ENCODE results near the gene CHST6.
"Not testable (repeated sequence)": the region's sequence is repeated elsewhere in the genome, so short reads cannot be mapped to it uniquely, and the experiment has no call there.

The CHST6 gene

DNA sequence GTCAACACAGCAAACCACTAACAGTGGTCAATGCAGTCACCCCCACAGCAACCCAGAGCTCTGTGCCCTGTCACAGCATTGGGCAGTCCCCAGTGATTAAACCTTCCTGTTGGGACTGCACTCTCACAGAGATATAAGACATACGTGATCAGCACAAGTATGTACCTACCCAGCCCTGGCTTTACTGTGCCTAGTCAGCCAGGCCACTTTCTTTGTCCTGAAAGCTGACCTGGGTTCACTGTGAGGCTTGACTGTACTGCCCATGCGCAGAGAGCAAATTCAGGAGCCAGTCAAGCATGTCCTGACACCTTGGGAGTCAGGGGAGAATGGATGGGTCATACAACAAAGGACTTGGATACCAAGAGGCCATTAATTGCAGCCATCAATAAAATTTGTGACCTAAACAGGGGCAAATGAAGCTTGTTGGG, 19.8 kb downstream of the CHST6 start:
- peaks cover 5% of the 10 kb centered on the region for H3K27me3 Mint-ChIP-seq
- H3K4me1 Mint-ChIP-seq: peaks cover 4% of the 10 kb centered on the region
- H3K4me3 Mint-ChIP-seq: no peak overlapping the region
- no peaks in the 10 kb centered on the region for H3K9me3 Mint-ChIP-seq
- H3K36me3 Mint-ChIP-seq: no peaks in the 10 kb centered on the region
- DNase-seq (ENCODE audit: low spot score in 2 of 2) (no peak), ATAC-seq (ENCODE audit: low read depth) (no peak)
- no peak overlapping the region for H3K27ac Mint-ChIP-seq

DNA sequence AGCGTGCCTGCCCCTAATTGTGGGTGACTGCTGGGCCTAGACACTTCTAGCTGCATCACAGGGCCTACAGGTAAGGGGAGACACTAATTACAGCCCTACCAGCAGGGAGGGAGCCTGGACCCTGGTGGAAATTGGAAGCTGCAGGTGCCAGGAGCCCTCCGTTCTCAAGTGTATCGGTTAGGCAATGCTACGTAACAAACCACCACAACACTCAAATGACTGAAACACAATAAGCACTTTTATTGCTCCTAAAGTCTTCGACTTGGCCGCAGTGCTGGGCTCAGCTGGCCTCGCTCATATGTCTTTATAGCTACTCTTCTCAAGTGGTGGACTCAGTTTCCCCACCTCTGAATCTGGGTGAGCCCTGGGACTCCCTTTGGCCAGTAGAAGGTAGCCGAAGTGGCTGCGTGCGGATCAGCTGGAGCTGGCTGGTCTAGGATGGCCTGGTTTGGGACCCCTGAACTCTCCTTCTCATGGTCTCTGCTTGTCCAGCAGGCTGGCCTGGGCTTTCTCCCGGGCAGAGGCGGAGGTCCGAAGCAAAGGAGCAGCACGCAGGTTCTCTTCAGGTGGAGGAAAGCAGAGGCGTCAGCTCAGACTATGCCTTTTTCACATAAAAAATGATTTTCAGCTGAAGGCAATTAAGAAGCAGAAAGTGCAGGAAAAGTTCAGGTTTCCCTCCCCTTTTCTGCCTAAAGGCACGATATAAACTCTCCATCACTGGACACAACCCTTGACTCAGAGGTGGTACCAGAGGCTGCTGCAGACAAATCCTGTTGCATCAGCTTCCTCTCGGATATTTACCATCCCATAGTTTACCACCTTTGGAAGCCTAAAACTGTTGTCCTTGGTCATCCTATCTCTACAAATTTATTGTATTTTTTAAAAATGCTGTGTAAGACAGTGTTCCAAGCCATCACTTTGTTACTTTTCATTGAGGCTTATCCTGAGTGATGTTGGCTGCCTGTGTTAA, 22.0 kb downstream of the CHST6 start:
- peaks cover 4% of the 10 kb centered on the region for H3K4me1 Mint-ChIP-seq
- H3K9me3 Mint-ChIP-seq: no peaks in the 10 kb centered on the region
- H3K27me3 Mint-ChIP-seq: peaks cover 5% of the 10 kb centered on the region
- no peak overlapping the region for H3K27ac Mint-ChIP-seq
- no peak overlapping the region for H3K4me3 Mint-ChIP-seq
- H3K36me3 Mint-ChIP-seq: no peaks in the 10 kb centered on the region
- DNase-seq (ENCODE audit: low spot score in 2 of 2): no peak
- ATAC-seq (ENCODE audit: low read depth): no peak

DNA sequence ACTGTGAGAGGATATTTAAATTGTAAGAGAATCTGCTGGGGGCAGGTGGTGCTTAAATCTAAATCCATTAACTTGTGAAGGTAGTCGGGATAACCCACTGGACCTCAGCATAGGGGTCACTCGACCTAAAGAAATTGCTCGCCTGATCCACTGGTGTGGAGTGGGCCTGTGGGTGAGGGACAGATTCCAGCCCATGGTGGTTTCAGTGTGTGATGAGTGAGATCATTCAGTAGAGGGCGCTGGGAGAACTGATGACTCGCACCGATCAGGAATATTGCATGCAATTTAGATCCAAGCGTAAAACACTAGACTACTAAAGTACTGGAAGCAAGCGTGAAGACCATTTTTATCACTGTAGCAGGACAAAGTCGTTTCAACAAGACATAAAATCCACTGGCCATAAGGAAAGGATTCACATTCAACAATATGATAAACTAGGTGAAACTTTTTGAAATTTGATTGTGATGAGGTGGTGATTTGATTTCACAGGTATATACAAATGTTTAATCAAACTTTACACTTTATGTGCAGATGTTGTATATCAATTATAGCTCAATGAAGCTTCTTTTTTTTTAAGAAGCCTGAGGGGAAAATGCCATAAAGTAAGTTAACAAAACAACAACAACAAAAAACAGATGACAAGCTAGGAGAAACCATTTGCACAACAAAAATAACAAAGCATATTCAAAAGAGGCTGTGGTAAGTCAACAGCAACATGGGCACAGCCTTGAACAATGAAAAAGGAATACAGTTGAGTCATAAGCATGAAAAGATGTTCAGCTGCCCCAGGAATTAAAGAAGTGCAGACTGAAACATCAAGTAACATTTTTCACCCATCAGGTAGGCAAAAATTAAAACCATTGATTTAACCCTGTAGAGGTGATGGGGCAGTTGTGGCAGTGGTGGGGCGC, 23.3 kb downstream of the CHST6 start:
- no peak overlapping the region for H3K27ac Mint-ChIP-seq
- no peaks in the 10 kb centered on the region for H3K9me3 Mint-ChIP-seq
- no peak overlapping the region for H3K4me3 Mint-ChIP-seq
- H3K36me3 Mint-ChIP-seq: no peaks in the 10 kb centered on the region
- ATAC-seq (ENCODE audit: low read depth): peak; percentile 81
- H3K27me3 Mint-ChIP-seq: peaks cover 4% of the 10 kb centered on the region
- DNase-seq (ENCODE audit: low spot score in 2 of 2): peak in 1 of 2 donors; percentile 31
- H3K4me1 Mint-ChIP-seq: peaks cover 4% of the 10 kb centered on the region

DNA sequence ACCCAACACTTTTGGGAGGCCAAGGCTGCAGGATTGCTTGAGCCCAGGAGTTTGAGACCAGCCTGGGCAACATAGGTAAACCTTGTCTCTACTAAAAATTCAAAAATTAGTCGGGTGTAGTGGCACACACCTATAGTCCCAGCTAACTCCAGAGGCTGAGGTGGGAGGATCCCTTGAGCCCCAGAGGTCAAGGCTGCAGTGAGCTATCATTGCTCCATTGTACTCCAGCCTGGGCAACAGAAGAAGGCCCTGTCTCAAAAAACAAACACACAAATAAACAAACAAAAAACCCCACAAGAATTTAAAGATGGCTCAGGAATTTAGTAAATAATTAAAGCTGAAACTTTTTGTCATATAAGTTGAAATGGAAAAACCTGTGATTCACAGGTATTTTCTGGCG, 28.5 kb downstream of the CHST6 start:
- no peak overlapping the region for H3K4me3 Mint-ChIP-seq
- H3K36me3 Mint-ChIP-seq: no peaks in the 10 kb centered on the region
- no peak for DNase-seq (ENCODE audit: low spot score in 2 of 2)
- H3K27me3 Mint-ChIP-seq: peaks cover under 1% of the 10 kb centered on the region
- no peak overlapping the region for H3K27ac Mint-ChIP-seq
- H3K9me3 Mint-ChIP-seq: no peaks in the 10 kb centered on the region
- ATAC-seq (ENCODE audit: low read depth): no peak
- H3K4me1 Mint-ChIP-seq: peaks cover 13% of the 10 kb centered on the region

DNA sequence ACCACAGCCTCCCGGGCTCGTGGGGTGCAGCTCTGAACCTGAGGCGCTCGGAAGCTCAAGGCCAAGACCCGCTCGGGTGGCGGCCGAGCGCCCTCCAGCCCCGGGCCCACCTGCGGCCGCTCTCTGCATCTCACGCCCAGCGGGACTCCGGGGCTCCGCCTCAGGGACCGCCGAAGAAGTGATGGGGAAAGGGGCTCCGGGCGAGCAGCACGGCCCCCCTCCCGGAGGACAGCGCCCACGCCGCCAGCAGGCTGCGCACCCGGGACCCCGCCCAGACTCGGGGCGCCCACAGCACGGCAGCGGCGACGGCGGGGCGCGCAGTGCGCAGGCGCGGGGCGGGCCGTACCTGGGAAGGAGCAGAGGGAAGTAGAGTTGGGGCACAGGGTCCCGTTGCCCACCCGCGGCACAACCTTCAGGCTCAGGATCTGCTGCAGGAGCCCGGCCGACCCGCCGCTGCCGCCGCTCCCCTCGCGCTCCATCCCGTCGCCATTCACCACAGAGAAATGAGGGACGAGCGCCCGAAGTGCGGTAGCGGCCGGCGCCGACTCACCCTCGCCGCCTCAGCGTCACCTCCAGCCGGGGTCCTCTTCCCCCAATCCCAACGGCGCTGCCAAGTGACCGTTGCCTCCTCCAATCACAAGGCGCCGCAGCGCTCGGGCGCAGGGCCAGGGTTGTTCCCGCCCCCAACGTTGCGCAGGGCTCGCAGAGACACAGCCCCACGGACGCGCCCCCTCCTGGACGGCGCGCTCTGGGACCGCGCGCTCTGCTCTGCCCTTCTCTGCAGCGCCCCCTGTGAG, 30.9 kb downstream of the CHST6 start, which contains the start of gene TMEM170A:
Gene TMEM170A, minus strand, starts transcription at position 568 of the 797 bp plus-strand sequence. Its CDS starts 89 bp downstream, at position 479.
- H3K9me3 Mint-ChIP-seq: no peaks in the 10 kb centered on the region
- H3K27ac Mint-ChIP-seq: peak within 1 kb of the TSS; percentile 92
- peaks cover 19% of the 10 kb centered on the region for H3K4me1 Mint-ChIP-seq
- peak; percentile 89 for ATAC-seq (ENCODE audit: low read depth)
- peak within 1 kb of the TSS; percentile 88 for H3K4me3 Mint-ChIP-seq
- H3K36me3 Mint-ChIP-seq: peaks cover 5% of the 10 kb centered on the region
- no peaks in the 10 kb centered on the region for H3K27me3 Mint-ChIP-seq
- DNase-seq (ENCODE audit: low spot score in 2 of 2): peak; percentile 98 to 99

DNA sequence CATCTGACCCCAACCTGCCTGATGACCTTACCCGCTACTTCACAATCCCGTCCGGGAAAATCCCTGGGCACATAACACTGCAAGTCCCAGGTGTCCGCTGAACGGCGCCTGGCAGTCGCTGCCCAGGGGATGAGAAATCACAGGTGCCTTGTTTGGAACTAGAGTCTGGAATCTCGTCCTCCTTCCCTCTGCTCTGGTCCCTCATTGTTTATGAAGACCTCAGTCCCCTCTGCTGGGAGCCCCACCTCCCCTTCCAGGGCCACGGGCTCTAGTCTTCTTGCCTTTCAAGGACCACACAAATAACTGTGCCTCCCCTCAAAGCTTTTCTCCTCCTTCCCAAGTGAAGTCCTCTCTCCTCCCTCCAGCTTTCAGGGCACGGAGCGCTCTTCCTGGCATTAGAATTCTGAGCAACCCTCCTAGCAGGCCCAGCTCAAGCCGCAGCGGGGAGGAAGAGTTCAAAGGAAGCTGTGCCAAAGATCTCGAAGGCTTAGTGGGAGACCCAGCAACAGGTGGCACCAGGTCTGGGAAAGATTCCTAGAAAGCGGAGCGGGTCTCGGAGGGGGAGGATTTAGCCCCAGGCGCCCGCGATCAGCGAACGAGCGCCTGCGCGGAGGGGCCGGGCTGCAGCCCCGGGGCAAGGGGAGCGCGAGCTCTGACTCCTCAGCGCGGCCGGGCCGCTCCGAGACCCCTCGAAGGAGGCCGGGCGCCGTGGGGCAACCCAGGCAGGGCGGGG, 31.7 kb downstream of the CHST6 start:
- Mint-ChIP-seq H3K4me3 (peak overlapping the region; percentile 88), H3K4me1 (peaks cover 19% of the 10 kb centered on the region)
- DNase-seq (ENCODE audit: low spot score in 2 of 2): not testable (repeated sequence)

DNA sequence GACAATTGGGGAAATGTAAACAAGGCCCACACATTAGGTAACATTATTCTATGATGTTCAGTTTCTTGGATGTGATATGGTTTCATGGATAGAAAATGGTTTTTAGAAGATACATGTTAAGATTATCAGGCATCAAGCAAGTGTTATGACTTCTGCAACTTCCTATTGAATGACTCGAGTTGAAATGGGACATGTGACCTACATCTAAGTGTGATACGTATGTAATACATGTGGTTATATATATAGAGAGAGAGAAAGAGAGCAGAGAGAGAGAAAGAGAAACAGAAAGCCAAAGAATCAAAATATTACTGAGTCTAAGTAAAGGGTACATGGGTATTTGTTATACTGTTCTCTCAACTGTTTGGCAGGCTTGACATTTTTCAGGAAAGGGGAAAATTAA, 32.4 kb downstream of the CHST6 start:
- Mint-ChIP-seq H3K36me3 (peaks cover 8% of the 10 kb centered on the region), H3K27me3 (no peaks in the 10 kb centered on the region), H3K4me1 (peaks cover 26% of the 10 kb centered on the region), H3K27ac (no peak overlapping the region), H3K4me3 (peak overlapping the region; percentile 88), H3K9me3 (no peaks in the 10 kb centered on the region)
- DNase-seq (ENCODE audit: low spot score in 2 of 2) (no peak), ATAC-seq (ENCODE audit: low read depth) (no peak)

More for the DNA sequence above, 31.7 kb downstream of the CHST6 start:
- not testable (repeated sequence) for H3K36me3 Mint-ChIP-seq; H3K9me3 Mint-ChIP-seq; H3K27me3 Mint-ChIP-seq; ATAC-seq (ENCODE audit: low read depth)
- peak overlapping the region; percentile 92 for H3K27ac Mint-ChIP-seq

DNA sequence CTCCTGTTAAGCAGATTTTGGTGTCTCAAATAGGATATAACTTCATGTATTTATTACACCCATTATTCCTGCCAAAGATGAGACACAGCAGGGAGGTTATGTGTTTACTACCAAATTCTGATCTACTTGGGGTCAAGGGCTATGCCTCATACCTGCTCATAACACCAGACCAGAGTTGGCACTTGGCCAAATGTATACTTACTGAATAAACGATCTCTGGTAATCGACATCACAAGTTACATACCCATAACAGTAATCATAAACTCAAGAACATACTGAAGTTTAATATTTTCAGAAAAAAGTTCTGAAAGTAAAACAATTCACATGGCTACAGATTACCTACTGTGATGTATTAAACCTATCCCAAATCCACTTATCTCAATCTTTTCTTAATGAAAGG, 33.7 kb downstream of the CHST6 start:
- no peak for DNase-seq (ENCODE audit: low spot score in 2 of 2)
- Mint-ChIP-seq H3K9me3 (no peaks in the 10 kb centered on the region), H3K27me3 (no peaks in the 10 kb centered on the region), H3K36me3 (peaks cover 8% of the 10 kb centered on the region), H3K4me1 (peaks cover 32% of the 10 kb centered on the region), H3K27ac (no peak overlapping the region), H3K4me3 (no peak overlapping the region)
- ATAC-seq (ENCODE audit: low read depth): no peak

DNA sequence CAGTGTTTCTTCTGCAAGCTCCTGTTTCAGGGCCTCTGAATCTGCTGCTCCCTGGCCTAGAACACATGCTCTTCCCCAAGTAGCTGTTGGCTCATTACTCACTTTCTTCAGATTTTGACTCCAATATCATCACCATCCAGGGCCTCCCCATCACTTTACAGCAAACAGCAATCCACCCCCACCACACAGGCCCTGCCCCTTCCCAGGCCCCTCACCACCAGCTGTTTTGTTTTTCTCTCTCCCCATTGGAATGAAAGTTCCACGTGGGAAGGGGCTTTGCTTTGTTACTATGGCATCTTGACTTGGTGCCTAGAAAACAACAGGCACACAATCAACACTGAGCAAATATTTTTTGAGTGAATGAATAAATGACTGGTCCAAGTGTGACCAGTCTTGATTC, 34.8 kb downstream of the CHST6 start:
- Mint-ChIP-seq H3K36me3 (peaks cover 8% of the 10 kb centered on the region), H3K9me3 (no peaks in the 10 kb centered on the region), H3K27ac (no peak overlapping the region), H3K4me1 (peaks cover 37% of the 10 kb centered on the region), H3K4me3 (no peak overlapping the region), H3K27me3 (no peaks in the 10 kb centered on the region)
- ATAC-seq (ENCODE audit: low read depth) (no peak), DNase-seq (ENCODE audit: low spot score in 2 of 2) (no peak)

DNA sequence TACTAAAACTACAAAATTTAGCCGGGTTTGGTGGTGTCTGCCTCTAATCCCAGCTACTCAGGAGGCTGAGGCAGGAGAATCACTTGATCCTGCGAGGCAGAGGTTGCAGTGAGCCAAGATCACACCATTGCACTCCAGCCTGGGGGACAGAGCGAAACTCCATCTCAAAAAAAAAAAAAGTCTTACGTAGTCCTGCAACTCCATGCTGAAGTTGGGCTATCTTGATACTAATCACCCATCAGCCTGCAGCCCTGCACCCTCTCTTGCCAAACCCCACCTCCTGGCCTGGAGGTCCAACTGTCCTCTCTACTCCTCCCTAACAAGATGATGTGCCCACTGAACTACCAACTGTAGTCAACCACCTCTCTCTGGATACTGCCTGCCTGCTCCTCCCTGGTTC, 35.5 kb downstream of the CHST6 start:
- Mint-ChIP-seq H3K9me3 (no peaks in the 10 kb centered on the region), H3K4me3 (no peak overlapping the region), H3K27ac (no peak overlapping the region), H3K27me3 (no peaks in the 10 kb centered on the region), H3K36me3 (peaks cover 8% of the 10 kb centered on the region), H3K4me1 (peaks cover 35% of the 10 kb centered on the region)
- ATAC-seq (ENCODE audit: low read depth) (no peak), DNase-seq (ENCODE audit: low spot score in 2 of 2) (no peak)

DNA sequence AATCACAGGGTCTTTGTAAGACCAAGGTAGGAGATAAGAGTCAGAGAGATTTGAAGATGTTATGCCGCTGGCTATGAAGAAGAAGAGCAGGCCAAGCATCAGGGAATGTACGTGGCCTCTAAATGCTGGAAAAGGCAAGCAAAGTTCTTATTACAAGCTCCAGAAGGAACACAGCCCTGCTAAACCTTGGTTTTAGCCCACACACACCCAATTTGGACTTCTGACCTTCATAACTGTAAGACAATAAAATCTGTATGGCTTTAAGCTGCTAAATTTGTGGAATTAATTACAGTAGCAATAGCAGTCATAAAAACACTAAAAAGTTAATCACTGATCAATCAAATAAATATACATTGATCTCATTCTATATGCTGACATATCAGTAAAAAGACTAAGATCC, 36.8 kb downstream of the CHST6 start:
- peaks cover 32% of the 10 kb centered on the region for H3K4me1 Mint-ChIP-seq
- DNase-seq (ENCODE audit: low spot score in 2 of 2): no peak
- no peak overlapping the region for H3K4me3 Mint-ChIP-seq
- no peak overlapping the region for H3K27ac Mint-ChIP-seq
- no peaks in the 10 kb centered on the region for H3K9me3 Mint-ChIP-seq
- H3K27me3 Mint-ChIP-seq: no peaks in the 10 kb centered on the region
- no peak for ATAC-seq (ENCODE audit: low read depth)
- peaks cover 8% of the 10 kb centered on the region for H3K36me3 Mint-ChIP-seq

DNA sequence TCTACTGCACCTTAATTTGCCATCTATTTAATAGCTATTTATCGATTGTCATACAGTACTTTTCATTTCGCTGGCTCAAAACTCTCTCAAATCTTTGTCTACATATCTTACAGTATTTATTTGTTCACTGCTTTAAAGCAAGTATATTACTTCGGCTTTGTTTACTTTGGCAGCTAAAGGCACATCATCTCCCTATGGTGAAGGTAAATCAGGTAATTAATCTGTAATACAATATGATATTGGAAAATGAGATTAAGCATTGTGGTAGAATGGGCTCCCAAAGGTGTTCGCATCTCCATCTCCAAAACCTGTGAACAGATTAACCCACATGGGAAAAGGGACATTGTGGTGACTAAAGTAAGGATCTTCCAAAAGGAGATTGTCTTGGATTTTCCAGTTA, 37.2 kb downstream of the CHST6 start:
- H3K9me3 Mint-ChIP-seq: no peaks in the 10 kb centered on the region
- DNase-seq (ENCODE audit: low spot score in 2 of 2) (no peak), ATAC-seq (ENCODE audit: low read depth) (no peak)
- H3K4me1 Mint-ChIP-seq: peaks cover 30% of the 10 kb centered on the region
- H3K4me3 Mint-ChIP-seq: no peak overlapping the region
- H3K27me3 Mint-ChIP-seq: no peaks in the 10 kb centered on the region
- peaks cover 8% of the 10 kb centered on the region for H3K36me3 Mint-ChIP-seq
- H3K27ac Mint-ChIP-seq: no peak overlapping the region

DNA sequence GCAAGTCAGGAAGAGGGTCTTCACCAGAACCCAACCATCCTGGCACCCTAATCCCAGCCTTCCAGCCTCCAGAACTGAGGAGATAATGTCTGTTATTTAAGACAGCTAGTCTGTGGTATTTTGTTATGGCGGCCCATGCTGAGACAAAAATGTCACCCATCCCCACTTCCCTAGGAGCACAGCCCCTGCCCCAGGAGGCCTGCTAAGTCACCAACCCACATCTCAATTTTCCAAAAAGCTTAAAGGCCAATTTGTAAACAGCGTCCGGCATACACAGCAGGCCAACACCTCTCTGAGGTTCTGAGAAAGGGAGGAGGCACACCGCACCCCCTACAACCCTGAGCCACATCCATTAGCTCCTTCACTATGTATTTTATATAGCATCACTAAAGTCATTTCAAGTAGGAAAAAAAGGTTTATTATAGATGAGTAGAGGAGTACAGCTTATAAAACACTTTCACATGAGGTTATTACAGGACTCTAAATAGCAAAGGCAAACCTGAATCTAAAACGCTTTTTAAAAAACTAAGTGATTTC, 37.7 kb downstream of the CHST6 start:
- no peaks in the 10 kb centered on the region for H3K27me3 Mint-ChIP-seq
- ATAC-seq (ENCODE audit: low read depth) (no peak), DNase-seq (ENCODE audit: low spot score in 2 of 2) (no peak)
- peaks cover 10% of the 10 kb centered on the region for H3K36me3 Mint-ChIP-seq
- no peak overlapping the region for H3K27ac Mint-ChIP-seq
- H3K9me3 Mint-ChIP-seq: no peaks in the 10 kb centered on the region
- no peak overlapping the region for H3K4me3 Mint-ChIP-seq
- peaks cover 26% of the 10 kb centered on the region for H3K4me1 Mint-ChIP-seq
